Measurements from ENCODE around the gene THSD4.

The THSD4 gene

DNA sequence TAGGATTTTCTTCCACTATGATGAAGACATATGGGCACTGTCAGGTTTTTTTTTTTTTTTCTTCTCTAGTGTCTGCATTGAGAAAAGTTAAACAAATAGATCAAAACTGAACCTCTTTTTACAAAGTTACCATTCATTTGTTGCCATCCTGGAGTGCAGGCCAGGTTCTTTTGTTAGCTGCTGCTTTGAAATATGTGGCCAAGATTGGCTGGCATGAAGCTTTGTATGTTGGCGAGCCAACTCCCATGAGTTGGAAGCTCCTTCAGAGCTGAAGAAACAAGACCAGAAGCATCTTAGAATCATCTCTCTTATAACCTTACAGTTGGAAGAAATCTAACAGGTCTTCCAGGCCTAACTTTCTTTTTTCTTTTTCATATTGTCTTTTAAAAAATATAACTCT, 346.5 kb downstream of the THSD4 start:
- no peak for TF ChIP-seq CTCF (IDR thresholded peaks at IDR 0.05; ENCODE audit: low read depth, low read length)
- no peak overlapping the region for H3K4me3 ChIP-seq (ENCODE audit: low read depth, low read length)
- in situ Hi-C loops (cut with HindIII; ENCODE audit: low sequenced_read_pairs): no loop called here
- DNase-seq (ENCODE audit: low read depth, low spot score): no peak

DNA sequence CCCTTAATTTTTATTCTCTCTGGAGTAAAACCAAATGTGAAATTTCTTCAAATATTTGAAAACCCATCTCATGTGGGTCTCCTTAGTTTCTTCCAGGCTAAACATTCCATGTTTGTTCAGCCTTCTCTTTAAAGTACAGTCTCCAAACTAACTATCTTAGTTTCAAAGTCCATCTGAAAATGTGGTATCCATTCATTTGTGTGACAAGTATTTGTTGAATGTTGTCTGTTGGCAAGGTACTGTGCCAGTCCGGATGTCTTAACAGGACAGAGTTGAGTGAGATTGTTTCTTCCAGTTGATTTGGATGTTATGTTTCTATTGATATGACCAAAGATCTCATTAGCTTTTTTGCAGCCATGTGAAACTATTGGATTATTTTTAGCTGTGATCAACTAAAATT, 347.4 kb downstream of the THSD4 start:
- TF ChIP-seq CTCF (IDR thresholded peaks at IDR 0.05; ENCODE audit: low read depth, low read length): no peak
- in situ Hi-C loops (cut with HindIII; ENCODE audit: low sequenced_read_pairs): no loop called here
- H3K4me3 ChIP-seq (ENCODE audit: low read depth, low read length): no peak overlapping the region
- no peak for DNase-seq (ENCODE audit: low read depth, low spot score)

GRCh38 chr15:71463156-71463665, 347.9 kb downstream of the THSD4 start:
- no peak for TF ChIP-seq CTCF (IDR thresholded peaks at IDR 0.05; ENCODE audit: low read depth, low read length)
- no peak for DNase-seq (ENCODE audit: low read depth, low spot score)
- in situ Hi-C loops (cut with HindIII; ENCODE audit: low sequenced_read_pairs): no loop called here
- no peak overlapping the region for H3K4me3 ChIP-seq (ENCODE audit: low read depth, low read length)

DNA sequence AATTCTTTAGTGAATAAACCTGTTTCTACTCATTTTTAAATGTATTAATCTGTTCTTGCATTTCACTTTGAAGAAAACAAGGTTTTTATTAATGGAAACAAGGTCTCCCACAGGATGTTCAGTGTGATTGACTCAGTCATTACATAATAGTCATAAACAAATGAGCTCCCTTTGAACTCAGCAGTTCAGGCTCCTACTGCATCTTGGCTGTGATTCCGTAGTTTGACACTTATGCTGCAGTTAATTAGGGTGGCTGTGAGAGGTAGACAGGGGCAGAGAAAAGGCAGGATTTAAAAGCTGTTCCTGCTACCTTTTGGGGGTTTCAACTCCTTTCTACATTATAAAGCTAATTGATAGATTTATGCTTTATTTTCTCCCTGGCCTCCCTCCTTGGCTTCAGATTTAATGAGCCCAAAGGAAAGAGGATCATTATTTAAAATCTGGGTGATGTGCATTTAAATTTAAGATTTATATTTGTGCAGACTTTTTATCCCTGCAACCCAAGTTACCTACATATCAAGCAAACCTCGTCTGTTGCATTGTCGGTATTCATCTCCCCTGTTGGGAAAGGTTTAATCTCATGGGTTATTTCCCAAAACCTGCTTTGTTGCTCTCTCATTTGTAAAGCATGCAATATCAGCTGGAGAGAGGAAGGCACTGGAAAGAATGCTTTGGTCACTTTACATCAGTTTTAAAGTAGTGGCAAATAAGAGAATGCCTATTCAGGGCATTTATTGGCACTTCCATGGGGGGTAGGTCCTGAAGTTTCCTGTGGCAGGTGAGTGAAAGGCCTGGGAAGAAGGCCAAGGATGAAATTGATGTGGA, 350.1 kb downstream of the THSD4 start:
- no peak overlapping the region for H3K4me3 ChIP-seq (ENCODE audit: low read depth, low read length)
- no peak for TF ChIP-seq CTCF (IDR thresholded peaks at IDR 0.05; ENCODE audit: low read depth, low read length)
- DNase-seq (ENCODE audit: low read depth, low spot score): no peak
- in situ Hi-C loops (cut with HindIII; ENCODE audit: low sequenced_read_pairs): no loop called here

DNA sequence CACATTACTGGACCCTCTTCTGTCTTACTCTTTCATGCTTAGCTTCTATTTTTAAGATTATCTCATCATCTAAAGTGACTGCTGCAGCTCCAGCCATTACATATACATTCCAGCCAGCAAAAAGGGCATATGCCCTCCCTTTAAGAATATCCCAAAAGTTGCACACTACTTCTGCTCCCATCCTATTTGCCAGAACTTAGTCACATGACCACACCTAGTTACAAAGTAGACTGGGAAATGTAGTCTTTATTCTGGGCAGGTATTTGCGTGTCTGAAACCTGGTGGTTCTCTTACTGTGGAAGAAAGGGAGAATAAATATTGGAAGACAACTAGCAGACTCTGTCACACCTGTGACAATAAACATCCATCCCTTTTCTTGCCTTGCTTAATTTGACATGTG, 353.4 kb downstream of the THSD4 start:
- DNase-seq (ENCODE audit: low read depth, low spot score): no peak
- TF ChIP-seq CTCF (IDR thresholded peaks at IDR 0.05; ENCODE audit: low read depth, low read length): no peak
- in situ Hi-C loops (cut with HindIII; ENCODE audit: low sequenced_read_pairs): no loop called here
- H3K4me3 ChIP-seq (ENCODE audit: low read depth, low read length): no peak overlapping the region

DNA sequence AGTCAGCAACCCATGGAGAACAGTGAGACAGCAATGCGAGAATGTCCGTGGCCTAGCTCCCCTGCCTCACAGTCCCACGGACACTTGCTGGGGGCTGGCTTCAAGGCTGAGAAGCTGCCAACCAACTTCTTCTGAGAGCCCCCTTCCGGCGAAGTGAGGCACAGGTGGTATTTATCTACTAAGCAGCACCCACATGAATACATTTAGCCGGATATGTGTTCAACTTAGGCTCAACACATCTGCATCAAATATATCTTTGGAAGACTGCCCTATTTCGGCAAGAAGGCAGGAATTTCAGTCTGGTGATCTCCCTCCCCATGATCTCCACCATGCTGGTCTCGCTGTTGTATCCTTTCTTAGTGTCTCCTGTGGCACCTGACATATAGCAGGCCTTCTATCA, 354.1 kb downstream of the THSD4 start:
- no peak for DNase-seq (ENCODE audit: low read depth, low spot score)
- no peak for TF ChIP-seq CTCF (IDR thresholded peaks at IDR 0.05; ENCODE audit: low read depth, low read length)
- in situ Hi-C loops (cut with HindIII; ENCODE audit: low sequenced_read_pairs): no loop called here

More for the DNA sequence above, 354.1 kb downstream of the THSD4 start:
- no peak overlapping the region for H3K4me3 ChIP-seq (ENCODE audit: low read depth, low read length)
